ENCODE measurements around the gene CACNA1S.

The CACNA1S gene

GRCh38 chr1:201136355-201137023 lies 24.3 kb upstream of the CACNA1S start:
- TF ChIP-seq CTCF (IDR thresholded peaks at IDR 0.05; ENCODE audit: insufficient read depth, missing control alignments): no peak
- FAIRE-seq (peak; percentile 94), DNase-seq (ENCODE audit: insufficient read length, low spot score) (peak; percentile 95)

GRCh38 chr1:201134405-201134804 lies 22.2 kb upstream of the CACNA1S start:
- TF ChIP-seq CTCF (IDR thresholded peaks at IDR 0.05; ENCODE audit: insufficient read depth, missing control alignments): no peak
- DNase-seq (ENCODE audit: insufficient read length, low spot score) (no peak), FAIRE-seq (no peak)

GRCh38 chr1:201131398-201131797 lies 19.2 kb upstream of the CACNA1S start:
- FAIRE-seq (no peak), DNase-seq (ENCODE audit: insufficient read length, low spot score) (no peak)
- no peak for TF ChIP-seq CTCF (IDR thresholded peaks at IDR 0.05; ENCODE audit: insufficient read depth, missing control alignments)

- DNase-seq (ENCODE audit: insufficient read length, low spot score) (no peak), FAIRE-seq (no peak)
- TF ChIP-seq CTCF (IDR thresholded peaks at IDR 0.05; ENCODE audit: insufficient read depth, missing control alignments): no peak
These were observed 16.7 kb upstream of the CACNA1S start for GRCh38 chr1:201128962-201129361.

- DNase-seq (ENCODE audit: insufficient read length, low spot score) (no peak), FAIRE-seq (no peak)
- TF ChIP-seq CTCF (IDR thresholded peaks at IDR 0.05; ENCODE audit: insufficient read depth, missing control alignments): no peak
These were observed 16.2 kb upstream of the CACNA1S start for GRCh38 chr1:201128476-201128875.

- DNase-seq (ENCODE audit: insufficient read length, low spot score) (no peak), FAIRE-seq (no peak)
- no peak for TF ChIP-seq CTCF (IDR thresholded peaks at IDR 0.05; ENCODE audit: insufficient read depth, missing control alignments)
These were observed 15.7 kb upstream of the CACNA1S start for GRCh38 chr1:201127755-201128455.
